GM12891 (cell line): ENCODE results near the gene CRHBP.

Source experiments
- POLR2A ChIP-seq: IDR thresholded peaks from 2 replicates; pipeline ENCODE4 v1.6.1; 2011; ENCODE audit warnings: low read depth, low read length, control low read depth
- POLR2AphosphoS5 ChIP-seq: IDR thresholded peaks from 2 replicates; pipeline ENCODE4 v1.6.1; 2011; ENCODE audit warnings: low read depth, low read length, control low read depth
- POU2F2 ChIP-seq: IDR thresholded peaks from 2 replicates; pipeline ENCODE4 v1.6.1; 2011; ENCODE audit warnings: low read depth, mild to moderate bottlenecking, control low read depth, low read length, moderate library complexity
- TAF1 ChIP-seq: IDR thresholded peaks from 2 replicates; pipeline ENCODE4 v1.6.1; 2011; ENCODE audit warnings: low read depth, low read length, control low read depth

DNA sequence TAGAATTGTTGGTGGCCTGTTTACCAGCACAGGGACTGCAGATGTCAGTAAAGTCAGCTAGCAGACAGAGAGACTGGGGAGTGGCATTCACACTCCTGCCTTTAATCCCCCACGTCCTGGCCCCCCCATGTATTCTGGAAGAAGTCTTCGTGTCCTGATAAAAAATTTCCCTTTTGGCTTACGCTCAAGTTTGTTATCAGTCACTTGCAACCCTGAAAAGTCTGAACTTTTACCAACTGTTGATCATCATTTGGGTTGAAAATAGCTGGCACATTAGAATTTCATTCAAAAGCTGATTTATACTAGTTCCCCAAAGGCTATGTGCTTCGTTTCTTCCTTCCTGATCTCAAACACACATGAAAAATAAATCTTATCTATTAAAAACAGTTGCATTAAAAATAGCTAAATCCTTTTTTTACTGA lies 5.8 kb upstream of the CRHBP start:
- TF ChIP-seq POLR2A = no peak
- no peak for TF ChIP-seq POLR2AphosphoS5
- TF ChIP-seq TAF1 = no peak
- no peak for TF ChIP-seq POU2F2
